Stomach (tissue), 4 donors: ENCODE measurements around the gene TTLL4.

ENCODE experiments used
- EP300 ChIP-seq: sonication (generic); formaldehyde crosslinking; IDR thresholded peaks from one replicate; pipeline ENCODE4 v1.6.1; 2017; ENCODE audit warnings: antibody characterized with exemption
- POLR2A ChIP-seq, 4 donors: fragments of 450-650 bp; IDR thresholded peaks; one replicate each; pipeline ENCODE4 v1.6.1; 2016; ENCODE audit warnings: antibody characterized with exemption in 4 of 4, control low read depth in 2 of 4, mild to moderate bottlenecking in 1 of 4, moderate library complexity in 1 of 4
- POLR2AphosphoS5 ChIP-seq, 3 donors: sonication (generic); formaldehyde crosslinking; IDR thresholded peaks; one replicate each; pipeline ENCODE4 v1.6.1; 2016; ENCODE audit warnings: antibody characterized with exemption in 3 of 3
- TF ChIP-seq, protein P1 (sequence below), 7 experiments: fragments of 450-650 bp in 4 of 7; fragments of 200-600 bp in 3 of 7; sonication (generic) in 3 of 7; IDR thresholded peaks; one replicate each; pipeline ENCODE4 v1.5.1; 2016 to 2019; ENCODE audit warnings: antibody characterized with exemption in 7 of 7, control low read depth in 2 of 7, mild to moderate bottlenecking in 1 of 7

DNA sequence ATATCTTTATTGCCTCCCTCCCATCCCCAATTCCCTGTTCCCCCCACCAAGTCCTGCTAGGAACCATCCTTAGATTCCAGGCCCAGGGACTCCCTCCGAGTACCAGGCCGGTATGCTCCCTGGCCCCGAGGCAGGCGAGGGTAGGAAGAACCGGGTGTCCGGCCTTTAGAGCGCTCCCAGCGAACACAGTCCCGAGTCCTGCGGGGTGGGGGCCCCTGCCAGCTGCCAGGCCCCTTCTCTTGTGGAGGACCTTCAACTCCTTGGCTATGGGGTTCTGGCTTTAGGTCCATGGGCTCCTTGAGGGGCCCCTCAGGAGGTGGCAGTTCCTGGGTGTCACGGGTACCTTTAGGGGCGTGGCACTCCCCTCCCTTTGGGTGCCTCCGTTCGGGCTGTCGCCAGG is 46.7 kb upstream of the TTLL4 start:
- TF ChIP-seq, protein P1, sequence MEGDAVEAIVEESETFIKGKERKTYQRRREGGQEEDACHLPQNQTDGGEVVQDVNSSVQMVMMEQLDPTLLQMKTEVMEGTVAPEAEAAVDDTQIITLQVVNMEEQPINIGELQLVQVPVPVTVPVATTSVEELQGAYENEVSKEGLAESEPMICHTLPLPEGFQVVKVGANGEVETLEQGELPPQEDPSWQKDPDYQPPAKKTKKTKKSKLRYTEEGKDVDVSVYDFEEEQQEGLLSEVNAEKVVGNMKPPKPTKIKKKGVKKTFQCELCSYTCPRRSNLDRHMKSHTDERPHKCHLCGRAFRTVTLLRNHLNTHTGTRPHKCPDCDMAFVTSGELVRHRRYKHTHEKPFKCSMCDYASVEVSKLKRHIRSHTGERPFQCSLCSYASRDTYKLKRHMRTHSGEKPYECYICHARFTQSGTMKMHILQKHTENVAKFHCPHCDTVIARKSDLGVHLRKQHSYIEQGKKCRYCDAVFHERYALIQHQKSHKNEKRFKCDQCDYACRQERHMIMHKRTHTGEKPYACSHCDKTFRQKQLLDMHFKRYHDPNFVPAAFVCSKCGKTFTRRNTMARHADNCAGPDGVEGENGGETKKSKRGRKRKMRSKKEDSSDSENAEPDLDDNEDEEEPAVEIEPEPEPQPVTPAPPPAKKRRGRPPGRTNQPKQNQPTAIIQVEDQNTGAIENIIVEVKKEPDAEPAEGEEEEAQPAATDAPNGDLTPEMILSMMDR (IDR thresholded peaks at IDR 0.05): no peak
- no peak for TF ChIP-seq POLR2A (IDR thresholded peaks at IDR 0.05)
- no peak for TF ChIP-seq POLR2AphosphoS5 (IDR thresholded peaks at IDR 0.05)
- no peak for TF ChIP-seq EP300
